ENCODE results near the gene CFAP46.

CFAP46 gene

DNA sequence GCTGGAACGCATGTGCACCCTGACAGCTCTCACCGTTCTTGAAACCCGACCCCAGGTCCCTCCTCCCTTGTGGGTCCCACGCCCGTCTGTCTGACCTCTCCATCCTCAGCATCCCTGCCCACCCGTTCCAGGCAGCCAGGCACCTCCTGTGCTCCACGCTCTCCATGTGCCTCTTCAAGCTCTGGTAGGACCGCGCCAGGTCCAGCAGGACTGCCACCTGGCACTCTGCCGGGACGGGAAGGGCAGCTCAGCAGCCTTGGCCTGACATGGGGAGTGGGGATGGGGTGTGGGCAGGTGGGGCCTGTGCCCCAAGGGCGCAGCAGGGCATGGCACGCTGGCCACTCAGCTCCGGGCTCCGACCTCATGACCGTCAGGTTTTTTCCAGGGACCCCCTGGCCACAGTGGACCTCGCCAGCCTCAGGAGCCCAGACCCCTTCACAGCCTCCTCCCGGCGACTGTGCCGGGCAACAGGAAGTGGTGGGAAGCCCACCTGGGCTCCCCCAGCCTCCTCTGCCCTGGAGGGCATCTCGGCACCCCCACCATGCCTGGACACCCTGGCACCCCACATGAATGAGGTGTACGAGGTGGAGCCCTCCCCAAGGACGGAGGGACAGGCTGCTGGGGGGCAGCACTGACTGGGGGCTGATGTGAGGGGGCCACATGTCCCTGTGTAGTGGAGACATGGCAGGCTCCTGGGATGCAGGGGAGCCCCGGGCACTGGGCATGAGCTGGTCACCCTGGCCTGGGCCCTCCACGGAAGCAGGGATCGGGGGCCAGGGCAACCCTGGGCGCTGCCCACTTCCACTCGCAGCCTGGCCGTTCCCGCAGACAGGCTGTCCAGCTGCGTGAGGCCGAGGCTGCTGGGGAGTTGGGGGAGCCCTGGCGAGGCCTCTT is 131.3 kb downstream of the CFAP46 start:
- Mint-ChIP-seq H3K27ac (no peak overlapping the region), H3K9me3 (no peaks in the 10 kb centered on the region), H3K36me3 (ENCODE audit: low read depth) (no peaks in the 10 kb centered on the region), H3K27me3 (peaks cover 3% of the 10 kb centered on the region), H3K4me3 (no peak overlapping the region), H3K4me1 (no peaks in the 10 kb centered on the region)
- DNase-seq (no peak), ATAC-seq (no peak)

DNA sequence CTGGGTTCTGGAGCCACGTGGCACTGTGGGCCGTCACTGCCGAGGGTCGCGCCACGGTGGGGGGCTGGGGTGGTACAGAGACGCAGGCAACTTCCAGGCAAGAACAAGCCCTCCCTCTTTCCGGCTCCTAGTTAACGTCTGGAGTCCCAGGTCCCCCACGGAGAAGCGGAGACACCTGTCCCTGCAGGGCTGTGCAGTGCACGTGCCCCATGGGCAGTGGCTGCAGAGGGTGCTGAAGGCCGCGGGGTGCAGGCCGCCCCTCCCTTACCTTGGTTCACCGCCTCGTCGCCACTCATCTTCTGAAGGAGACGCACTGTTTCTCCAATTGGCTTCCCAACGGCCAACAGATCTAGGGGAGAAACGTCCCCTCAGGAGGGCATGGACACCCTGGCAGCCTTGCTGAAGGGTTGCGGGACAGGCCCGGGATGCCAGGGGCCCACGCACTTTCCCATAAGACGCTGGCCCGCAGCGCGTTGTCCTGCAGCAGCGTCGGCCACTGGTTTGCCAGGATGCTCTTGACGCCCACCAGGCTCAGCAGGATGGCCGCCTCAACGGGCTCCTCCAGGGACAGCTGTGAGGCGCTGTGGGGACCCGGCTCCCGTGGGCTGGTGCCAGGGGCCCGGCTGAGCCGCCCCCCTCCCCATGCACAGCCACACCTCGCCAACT is 132.1 kb downstream of the CFAP46 start:
- Mint-ChIP-seq H3K4me3 (no peak overlapping the region), H3K4me1 (no peaks in the 10 kb centered on the region), H3K27ac (no peak overlapping the region), H3K9me3 (no peaks in the 10 kb centered on the region), H3K27me3 (no peaks in the 10 kb centered on the region), H3K36me3 (ENCODE audit: low read depth) (no peaks in the 10 kb centered on the region)
- ATAC-seq: no peak
- no peak for DNase-seq

DNA sequence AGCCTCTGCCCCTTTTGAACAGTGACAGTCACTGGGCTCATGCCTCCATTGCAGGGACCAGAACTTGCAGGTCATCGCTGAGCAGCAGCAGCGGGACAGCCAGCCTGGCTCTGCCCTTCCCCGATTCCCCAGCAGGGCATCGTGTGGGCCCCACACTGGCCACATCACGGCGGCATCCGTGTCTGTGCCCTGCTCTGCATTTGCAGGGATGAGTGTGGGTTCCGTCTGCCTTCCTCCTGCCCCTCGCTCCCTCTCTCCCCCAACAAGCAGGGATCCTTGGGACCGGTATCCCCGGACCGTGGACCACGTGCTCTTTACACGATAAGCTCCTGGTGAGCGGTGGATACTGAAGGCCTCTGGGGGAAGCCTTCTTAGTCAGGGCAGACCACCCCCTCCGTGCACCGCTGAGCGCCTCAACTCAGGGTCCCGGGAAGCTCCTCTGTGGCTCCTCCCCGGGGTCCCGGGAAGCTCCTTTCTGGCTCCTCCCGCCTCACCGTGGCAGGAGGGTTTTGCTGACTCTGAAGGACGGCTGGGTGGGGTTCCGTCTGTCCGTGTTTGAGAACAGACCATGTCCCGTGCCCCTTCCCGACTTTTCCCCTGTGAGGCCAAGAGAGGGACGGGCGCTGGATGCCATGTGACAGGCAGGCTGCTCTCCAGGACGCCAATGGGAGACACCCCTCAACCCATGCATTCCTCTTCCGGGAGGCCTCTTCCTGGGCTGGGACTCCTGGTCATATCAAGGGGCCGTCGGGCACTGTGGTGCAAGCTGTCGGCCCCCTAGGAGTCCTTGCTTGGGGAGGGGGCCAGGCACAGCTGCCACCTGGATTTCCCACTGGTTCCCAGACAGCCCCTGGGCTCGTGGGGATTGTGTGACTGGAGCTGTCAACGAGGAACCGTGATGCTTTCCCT is 132.9 kb downstream of the CFAP46 start:
- H3K27ac Mint-ChIP-seq: no peak overlapping the region
- H3K36me3 Mint-ChIP-seq (ENCODE audit: low read depth): no peaks in the 10 kb centered on the region
- no peaks in the 10 kb centered on the region for H3K27me3 Mint-ChIP-seq
- ATAC-seq (no peak), DNase-seq (no peak)
- H3K4me1 Mint-ChIP-seq: no peaks in the 10 kb centered on the region
- no peak overlapping the region for H3K4me3 Mint-ChIP-seq
- no peaks in the 10 kb centered on the region for H3K9me3 Mint-ChIP-seq

DNA sequence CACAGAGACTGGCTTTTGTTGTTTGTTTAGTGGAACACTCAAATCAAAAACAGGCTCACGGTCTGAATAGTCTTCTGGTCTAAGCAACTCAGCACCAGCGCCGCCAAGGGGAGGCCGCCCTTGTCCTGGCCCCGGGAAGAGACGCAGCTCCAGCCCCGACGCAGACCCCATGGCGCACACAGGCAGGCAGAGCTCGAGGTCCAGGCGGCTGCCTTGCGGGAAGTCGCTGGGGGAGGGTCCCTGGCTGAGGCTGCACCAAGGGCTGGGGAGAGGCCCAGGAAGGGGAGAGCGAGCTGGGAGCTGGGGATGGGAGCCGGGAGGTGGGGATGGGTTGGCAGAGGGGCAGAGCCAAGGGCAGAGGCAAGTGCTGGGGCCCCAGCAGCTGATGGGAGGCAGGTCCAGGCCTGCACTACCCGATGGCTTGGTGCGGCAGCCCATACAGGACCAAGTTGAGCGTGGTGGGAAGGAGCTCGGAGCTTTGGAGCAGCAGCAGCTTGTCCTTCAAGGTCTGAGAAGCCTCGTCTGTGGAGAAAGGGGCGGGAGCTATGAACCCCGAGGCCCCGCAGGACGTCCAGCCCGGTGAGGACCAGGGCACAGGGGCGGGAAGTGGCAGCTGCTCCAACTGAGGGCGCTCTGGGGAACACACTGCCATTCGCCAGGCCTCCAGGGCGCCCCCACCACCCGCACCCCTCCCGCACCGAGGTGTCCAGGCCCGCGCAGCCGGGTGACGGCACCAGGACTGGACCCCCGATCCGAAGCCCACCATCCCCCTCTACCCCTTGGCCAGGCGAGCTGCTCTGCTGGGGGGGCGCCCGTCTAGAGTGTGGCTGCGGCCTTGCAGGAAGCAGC is 133.8 kb downstream of the CFAP46 start:
- H3K4me3 Mint-ChIP-seq: no peak overlapping the region
- H3K4me1 Mint-ChIP-seq: no peaks in the 10 kb centered on the region
- no peak overlapping the region for H3K27ac Mint-ChIP-seq
- no peaks in the 10 kb centered on the region for H3K36me3 Mint-ChIP-seq (ENCODE audit: low read depth)
- DNase-seq: no peak
- no peaks in the 10 kb centered on the region for H3K9me3 Mint-ChIP-seq
- H3K27me3 Mint-ChIP-seq: no peaks in the 10 kb centered on the region
- ATAC-seq: no peak

DNA sequence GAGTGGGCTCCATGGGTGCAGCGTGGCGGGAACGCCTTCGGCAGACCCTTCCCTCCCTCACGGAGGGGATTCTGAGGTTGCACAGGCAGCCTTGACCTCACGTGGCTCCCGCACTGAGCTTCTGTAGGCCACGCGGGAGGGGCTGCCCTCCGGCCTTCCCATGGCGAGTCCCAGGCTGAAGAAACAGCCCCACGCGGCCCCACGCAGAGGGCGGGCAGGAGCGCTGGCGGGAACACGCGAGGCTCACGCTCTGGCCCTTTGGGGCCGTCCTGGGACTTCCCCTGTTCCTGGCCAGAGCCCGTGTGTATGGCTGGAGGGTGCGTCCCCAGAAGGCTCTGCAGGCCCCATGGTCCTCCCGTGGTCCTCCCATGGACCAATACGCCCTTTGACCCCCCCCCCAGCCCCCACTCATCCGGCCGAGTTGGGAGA is 134.7 kb downstream of the CFAP46 start:
- no peaks in the 10 kb centered on the region for H3K4me1 Mint-ChIP-seq
- H3K36me3 Mint-ChIP-seq (ENCODE audit: low read depth): no peaks in the 10 kb centered on the region
- no peaks in the 10 kb centered on the region for H3K27me3 Mint-ChIP-seq
- no peak for DNase-seq
- ATAC-seq: no peak
- H3K4me3 Mint-ChIP-seq: no peak overlapping the region
- H3K27ac Mint-ChIP-seq: no peak overlapping the region
- H3K9me3 Mint-ChIP-seq: no peaks in the 10 kb centered on the region

DNA sequence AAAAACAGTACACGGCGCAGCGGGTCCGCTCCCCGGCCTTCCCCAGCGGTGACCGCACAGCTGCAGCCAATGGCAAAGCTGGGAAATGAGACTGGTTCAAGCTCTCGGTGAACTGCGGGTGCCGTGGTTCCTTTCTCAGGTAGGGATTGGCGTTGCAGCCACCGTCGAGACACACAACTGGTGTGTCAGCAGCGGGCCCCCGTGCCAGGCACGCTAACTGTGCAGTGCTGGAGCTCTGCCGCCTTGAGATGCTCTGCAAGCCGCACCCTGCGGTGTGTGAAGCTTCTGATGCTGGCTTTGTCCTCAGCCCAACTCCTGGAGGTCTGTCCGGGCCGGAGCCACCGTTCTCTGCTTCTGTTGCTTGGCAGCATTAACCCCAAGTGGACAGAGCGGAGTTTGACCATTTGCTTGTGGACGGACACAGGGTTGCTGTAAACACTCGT is 135.8 kb downstream of the CFAP46 start:
- no peak overlapping the region for H3K4me3 Mint-ChIP-seq
- no peak overlapping the region for H3K27ac Mint-ChIP-seq
- no peaks in the 10 kb centered on the region for H3K27me3 Mint-ChIP-seq
- ATAC-seq (no peak), DNase-seq (no peak)
- H3K36me3 Mint-ChIP-seq (ENCODE audit: low read depth): no peaks in the 10 kb centered on the region
- H3K4me1 Mint-ChIP-seq: no peaks in the 10 kb centered on the region
- H3K9me3 Mint-ChIP-seq: no peaks in the 10 kb centered on the region

DNA sequence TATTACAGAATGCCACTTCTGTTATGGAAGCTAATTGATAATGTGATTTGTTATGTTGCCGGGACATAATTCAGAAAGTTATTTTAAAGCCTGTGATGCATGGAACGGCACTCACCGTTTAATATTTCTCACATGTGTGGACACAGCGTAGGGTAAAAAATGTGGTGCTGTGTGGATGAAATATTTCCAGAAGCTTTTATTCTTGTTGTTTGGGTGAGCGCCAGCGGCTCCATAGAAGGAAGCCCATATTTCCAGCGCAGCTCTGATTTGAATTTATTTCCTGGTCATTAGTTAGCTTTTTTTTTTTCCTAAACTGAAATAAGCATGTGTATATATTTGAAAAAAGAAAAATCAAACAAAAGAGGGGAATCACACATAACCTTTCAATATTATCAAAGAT is 136.3 kb downstream of the CFAP46 start:
- H3K9me3 Mint-ChIP-seq: no peaks in the 10 kb centered on the region
- H3K4me1 Mint-ChIP-seq: no peaks in the 10 kb centered on the region
- no peaks in the 10 kb centered on the region for H3K27me3 Mint-ChIP-seq
- DNase-seq: no peak
- ATAC-seq: no peak
- no peaks in the 10 kb centered on the region for H3K36me3 Mint-ChIP-seq (ENCODE audit: low read depth)
- H3K27ac Mint-ChIP-seq: no peak overlapping the region
- no peak overlapping the region for H3K4me3 Mint-ChIP-seq

DNA sequence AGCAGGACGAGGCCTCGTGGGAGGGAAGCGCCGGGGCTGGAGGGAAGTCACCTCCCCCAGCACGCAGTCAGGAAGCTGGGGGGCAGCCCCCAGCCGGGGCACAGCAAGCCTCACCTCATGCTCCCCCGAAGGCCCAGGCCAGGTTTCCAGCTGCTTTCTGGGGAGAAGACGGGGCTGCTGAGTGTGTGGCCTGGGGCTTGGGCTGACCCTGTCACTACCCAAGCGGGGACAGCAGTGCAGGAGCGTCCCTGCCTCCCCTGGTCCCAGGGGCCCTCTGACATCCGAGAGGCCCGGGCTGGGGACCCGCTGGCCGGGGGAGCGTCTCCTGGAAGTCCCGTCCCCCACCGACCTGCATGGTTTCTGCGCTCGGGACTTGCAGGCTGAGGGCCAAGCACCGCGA is 136.8 kb downstream of the CFAP46 start:
- Mint-ChIP-seq H3K27me3 (no peaks in the 10 kb centered on the region), H3K36me3 (ENCODE audit: low read depth) (no peaks in the 10 kb centered on the region), H3K9me3 (no peaks in the 10 kb centered on the region), H3K27ac (no peak overlapping the region), H3K4me1 (no peaks in the 10 kb centered on the region), H3K4me3 (no peak overlapping the region)
- DNase-seq (no peak), ATAC-seq (no peak)

DNA sequence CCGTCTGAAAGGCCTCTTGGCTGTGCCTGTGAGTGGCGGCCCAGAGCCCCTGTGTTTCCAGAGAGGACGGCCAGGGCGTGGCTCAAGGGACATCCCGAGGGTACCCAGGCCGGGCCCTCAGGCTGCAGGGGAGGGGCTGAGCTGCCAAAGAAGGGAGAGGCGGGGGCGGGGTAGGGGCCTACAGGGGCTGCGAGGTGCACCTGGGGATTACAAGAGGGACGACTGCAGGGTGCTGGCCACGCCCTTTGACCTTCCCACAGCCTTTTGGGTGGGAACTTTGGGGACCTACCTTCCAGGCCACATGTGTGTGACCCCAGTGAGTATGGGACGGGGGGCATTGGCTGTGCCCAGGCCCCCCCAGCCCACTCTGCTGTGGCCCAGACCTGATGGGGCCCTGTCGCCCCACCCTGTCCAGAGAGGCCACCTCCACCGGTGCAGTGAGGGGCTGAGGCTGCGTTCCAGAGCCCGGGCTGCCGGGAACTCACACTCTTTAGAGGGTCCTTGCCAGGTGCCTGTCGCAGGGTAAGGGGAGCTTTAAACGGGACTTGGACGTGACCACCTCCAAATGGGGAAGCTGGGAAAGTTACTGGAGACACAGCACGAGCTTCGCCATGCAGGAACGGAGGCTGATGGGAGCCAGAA is 137.5 kb downstream of the CFAP46 start:
- no peak for DNase-seq
- no peak overlapping the region for H3K27ac Mint-ChIP-seq
- H3K4me3 Mint-ChIP-seq: no peak overlapping the region
- no peaks in the 10 kb centered on the region for H3K27me3 Mint-ChIP-seq
- H3K4me1 Mint-ChIP-seq: no peaks in the 10 kb centered on the region
- H3K9me3 Mint-ChIP-seq: no peaks in the 10 kb centered on the region
- no peaks in the 10 kb centered on the region for H3K36me3 Mint-ChIP-seq (ENCODE audit: low read depth)
- ATAC-seq: no peak

DNA sequence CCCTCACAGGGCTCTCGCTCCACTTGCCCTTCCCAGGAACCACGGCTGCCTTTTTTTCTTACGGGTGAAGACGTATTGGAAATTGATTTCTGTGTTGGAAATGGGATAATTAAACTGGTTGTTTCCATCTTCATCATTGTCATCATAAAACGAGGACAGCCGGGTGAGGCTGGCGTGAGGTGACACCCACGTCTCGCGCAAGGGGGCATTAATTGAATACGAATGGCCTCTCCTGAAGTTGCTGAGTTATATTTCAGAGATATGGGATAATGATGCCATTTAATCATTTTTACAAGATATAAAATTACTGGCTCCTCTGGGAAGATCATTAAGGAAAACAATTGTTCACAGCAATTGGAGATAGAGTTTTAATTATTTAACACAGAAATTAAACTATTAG is 138.1 kb downstream of the CFAP46 start:
- Mint-ChIP-seq H3K4me3 (no peak overlapping the region), H3K36me3 (ENCODE audit: low read depth) (no peaks in the 10 kb centered on the region), H3K9me3 (no peaks in the 10 kb centered on the region), H3K27ac (no peak overlapping the region), H3K4me1 (no peaks in the 10 kb centered on the region), H3K27me3 (no peaks in the 10 kb centered on the region)
- no peak for ATAC-seq
- no peak for DNase-seq

DNA sequence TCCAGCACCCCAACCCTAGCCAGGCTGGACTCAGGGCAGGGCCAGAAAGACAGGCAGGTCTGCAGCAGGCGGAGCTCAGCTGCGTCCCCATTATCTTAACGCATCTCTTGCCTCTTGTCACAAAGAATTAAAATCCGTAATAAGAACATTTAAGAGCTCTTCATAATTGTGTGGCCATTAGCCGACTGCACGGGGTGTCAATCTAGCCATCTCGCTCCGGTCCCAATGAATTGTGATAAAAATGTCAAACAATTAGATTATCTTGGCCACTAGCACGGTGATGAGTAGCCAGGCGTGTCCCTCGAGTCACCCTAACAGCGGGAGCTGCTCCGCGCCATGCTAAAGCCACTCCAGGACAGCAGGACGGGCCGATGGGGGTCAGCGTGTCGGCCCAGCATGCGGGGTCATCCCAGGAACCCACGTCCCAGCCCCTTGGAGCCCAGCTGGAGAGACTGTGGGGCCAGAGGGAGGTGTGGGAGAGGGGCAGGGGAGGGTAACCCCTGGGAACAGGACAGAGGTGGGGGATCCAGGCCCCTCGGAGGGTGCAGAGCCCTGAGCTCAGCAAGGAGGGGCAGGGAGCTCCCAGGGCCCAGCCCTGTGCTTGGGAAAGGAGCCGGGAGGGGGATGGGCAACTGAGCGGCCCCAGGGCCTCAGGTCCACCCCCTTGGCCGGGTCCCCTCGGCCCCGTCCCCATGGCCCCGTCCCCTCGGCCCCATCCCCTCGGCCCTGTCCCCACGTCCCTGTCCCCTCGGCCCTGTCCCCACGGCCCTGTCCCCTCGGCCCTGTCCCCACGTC is 138.8 kb downstream of the CFAP46 start:
- H3K4me1 Mint-ChIP-seq: no peaks in the 10 kb centered on the region
- no peaks in the 10 kb centered on the region for H3K9me3 Mint-ChIP-seq
- H3K27ac Mint-ChIP-seq: no peak overlapping the region
- no peaks in the 10 kb centered on the region for H3K36me3 Mint-ChIP-seq (ENCODE audit: low read depth)
- ATAC-seq (no peak), DNase-seq (no peak)
- no peak overlapping the region for H3K4me3 Mint-ChIP-seq
- no peaks in the 10 kb centered on the region for H3K27me3 Mint-ChIP-seq

DNA sequence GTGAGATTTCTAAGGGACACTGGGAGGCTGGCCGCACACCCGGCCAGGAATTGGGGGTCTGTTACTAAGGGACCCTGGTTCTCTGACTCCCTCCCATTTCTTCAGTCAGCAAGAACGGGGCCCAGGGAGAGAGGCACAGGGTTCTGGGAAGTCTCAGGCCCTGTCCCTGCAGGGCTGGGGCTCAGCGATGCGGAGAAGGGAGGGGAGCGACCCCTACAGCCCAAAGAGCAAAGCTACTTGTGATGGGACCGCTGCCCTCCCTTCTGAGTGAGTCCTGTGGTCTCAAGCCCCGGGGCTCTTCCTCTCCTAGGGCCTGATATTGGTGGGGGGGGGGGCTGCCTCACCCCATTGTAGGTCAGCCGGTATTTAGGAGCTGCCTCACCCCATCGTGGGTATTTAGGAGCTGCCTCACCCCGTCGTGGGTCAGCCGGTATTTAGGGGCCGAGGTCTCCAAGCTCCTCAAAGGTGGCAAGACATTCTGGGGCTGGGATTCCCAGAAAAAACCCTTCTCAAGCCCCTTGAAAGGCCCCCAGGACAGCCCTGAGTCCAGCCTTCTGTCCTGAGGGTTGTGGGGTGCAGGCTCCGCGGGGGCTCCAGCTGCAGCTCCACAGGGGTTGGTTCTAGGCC is 139.6 kb downstream of the CFAP46 start:
- DNase-seq (no peak), ATAC-seq (no peak)
- Mint-ChIP-seq H3K36me3 (ENCODE audit: low read depth) (no peaks in the 10 kb centered on the region), H3K4me1 (no peaks in the 10 kb centered on the region), H3K9me3 (no peaks in the 10 kb centered on the region), H3K4me3 (no peak overlapping the region), H3K27ac (no peak overlapping the region), H3K27me3 (no peaks in the 10 kb centered on the region)

DNA sequence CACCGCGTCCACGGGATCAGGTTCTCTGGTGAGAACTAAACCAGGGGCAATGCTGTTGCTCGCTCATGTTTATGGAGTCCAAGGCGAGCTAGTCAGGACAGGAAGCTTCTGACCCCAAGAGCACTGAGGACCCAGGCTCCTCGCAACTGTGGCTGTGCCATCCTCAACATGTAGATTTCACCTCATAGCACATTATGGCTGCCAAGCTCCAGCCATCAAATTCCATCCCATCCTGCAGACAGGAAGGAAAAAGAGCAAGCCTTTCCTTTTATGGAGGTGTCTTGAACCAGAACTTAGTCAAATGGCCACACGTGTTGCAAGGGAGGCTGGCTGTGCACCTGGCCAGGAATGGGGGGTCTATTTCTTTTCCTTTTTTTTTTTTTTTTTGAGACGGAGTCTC is 140.3 kb downstream of the CFAP46 start:
- no peak for DNase-seq
- ATAC-seq: no peak
- no peaks in the 10 kb centered on the region for H3K9me3 Mint-ChIP-seq
- no peaks in the 10 kb centered on the region for H3K27me3 Mint-ChIP-seq
- H3K36me3 Mint-ChIP-seq (ENCODE audit: low read depth): no peaks in the 10 kb centered on the region
- no peak overlapping the region for H3K4me3 Mint-ChIP-seq
- H3K4me1 Mint-ChIP-seq: no peaks in the 10 kb centered on the region
- no peak overlapping the region for H3K27ac Mint-ChIP-seq
